Measurements from ENCODE around the gene ADAP1.
A peak's percentile ranks its signal among the peaks of the same experiment; 100 is the strongest.

ADAP1 gene

GRCh38 chr7:889391-889790 lies 65.1 kb downstream of the ADAP1 start:
- DNase-seq: no peak

GRCh38 chr7:889025-889390 lies 65.5 kb downstream of the ADAP1 start:
- DNase-seq: no peak

GRCh38 chr7:888081-889024 lies 66.1 kb downstream of the ADAP1 start:
- DNase-seq: no peak

GRCh38 chr7:887488-887820 lies 67.0 kb downstream of the ADAP1 start:
- DNase-seq: no peak

GRCh38 chr7:886626-887487 lies 67.6 kb downstream of the ADAP1 start:
- DNase-seq: no peak

GRCh38 chr7:885893-886625 lies 68.4 kb downstream of the ADAP1 start:
- DNase-seq: no peak

GRCh38 chr7:885261-885892 lies 69.1 kb downstream of the ADAP1 start:
- no peak for DNase-seq

GRCh38 chr7:884191-885003 lies 70.1 kb downstream of the ADAP1 start:
- no peak for DNase-seq

- no peak for DNase-seq
These were observed 71.1 kb downstream of the ADAP1 start for GRCh38 chr7:883055-884021.

- DNase-seq: no peak
These were observed 72.0 kb downstream of the ADAP1 start for GRCh38 chr7:882336-883035.

GRCh38 chr7:881441-882234 lies 72.8 kb downstream of the ADAP1 start:
- DNase-seq: no peak

- DNase-seq: no peak
These were observed 74.0 kb downstream of the ADAP1 start for GRCh38 chr7:880450-880849.

GRCh38 chr7:879706-880105 lies 74.8 kb downstream of the ADAP1 start:
- DNase-seq: no peak

- DNase-seq: no peak
These were observed 75.4 kb downstream of the ADAP1 start for GRCh38 chr7:879093-879492.

- no peak for DNase-seq
These were observed 76.9 kb downstream of the ADAP1 start for GRCh38 chr7:877312-878232.

- peak; percentile 16 for DNase-seq
These were observed 77.5 kb downstream of the ADAP1 start for GRCh38 chr7:876972-877311.

GRCh38 chr7:876077-876971 lies 78.2 kb downstream of the ADAP1 start, which contains the start of gene GET4:
GET4 (plus strand) TSS chr7:876554; CDS start chr7:876646, 92 bp downstream.
- peak; percentile 90 for DNase-seq
